Kidney (tissue), 14 donors: ENCODE results near the gene CAPN6. TPM values are rescaled to one million over a fixed set of nuclear protein-coding genes. Genes with fewer than 3 reads are reported as not detected.

ENCODE experiments used
- DNase-seq, 5 donors: peaks; one replicate each; pipeline ENCODE4 v3.0.0-alpha.2; 2013 to 2020
- FAIRE-seq: peaks from 2 replicates; lab custom pipeline; 2012; peaks lifted over from hg19 to GRCh38; lab: Jason Lieb, UNC
- H3K27ac ChIP-seq, 2 donors: one replicate each; pipeline ENCODE4 v1.7.0; 2013; ENCODE audit warnings: low read depth in 2 of 2, low read length in 2 of 2, inconsistent platforms in 1 of 2
- H3K27me3 ChIP-seq: one replicate; pipeline ENCODE4 v1.7.1; 2013; ENCODE audit warnings: low read length, inconsistent platforms; ENCODE audit not compliant: control insufficient read depth, insufficient read depth
- H3K36me3 ChIP-seq, 3 donors: one replicate each; pipeline versions ENCODE4 v1.7.0 to v1.7.1; 2013; ENCODE audit warnings: low read length in 3 of 3, control low read depth in 1 of 3, inconsistent platforms in 1 of 3; ENCODE audit not compliant: insufficient read depth in 3 of 3, control insufficient read depth in 2 of 3
- H3K4me1 ChIP-seq, 3 donors: one replicate each; pipeline versions ENCODE4 v1.7.0 to v1.7.1; 2013; ENCODE audit warnings: low read length in 3 of 3, inconsistent platforms in 1 of 3, low read depth in 1 of 3; ENCODE audit not compliant: control insufficient read depth in 2 of 3, insufficient read depth in 2 of 3
- H3K4me3 ChIP-seq, 3 donors: one replicate each; pipeline versions ENCODE4 v1.7.0 to v1.8.1; 2013; ENCODE audit warnings: low read length in 3 of 3, control low read depth in 1 of 3, inconsistent platforms in 1 of 3
- H3K9ac ChIP-seq, 3 donors: one replicate each; pipeline versions ENCODE4 v1.7.0 to v1.7.1; 2013; ENCODE audit warnings: low read length in 3 of 3, control low read depth in 1 of 3, inconsistent platforms in 1 of 3
- H3K9me3 ChIP-seq, 3 donors: one replicate each; pipeline versions ENCODE4 v1.7.0 to v1.7.1; 2013; ENCODE audit warnings: low read length in 3 of 3, control low read depth in 1 of 3, inconsistent platforms in 1 of 3; ENCODE audit not compliant: control insufficient read depth in 2 of 3, insufficient read depth in 1 of 3
- CTCF ChIP-seq: IDR thresholded peaks from 3 replicates; pipeline ENCODE4 v1.5.1; 2012; ENCODE audit warnings: mild to moderate bottlenecking, moderate library complexity, borderline replicate concordance; ENCODE audit not compliant: insufficient read depth; ENCODE audit errors: extremely low read depth
- intact Hi-C: fragments of 100-400 bp; cut with DNase I; formaldehyde crosslinking; loops from one replicate; pipeline ENCODE4 v1.11.1; 2022
- polyA plus RNA-seq: library from polyadenylated mRNA; stranded (reverse); fragments of 350-450 nt; fragmentation: Illumina TruSeq; extraction: RNeasy Lipid Tissue Mini Kit (QIAGEN cat#74804); gene quantifications from one replicate; pipeline ENCODE4 v1.2.3, GENCODE V29; 2014; ENCODE audit warnings: low read depth, low replicate concordance; ENCODE audit not compliant: insufficient read depth
- total RNA-seq: library from RNA; stranded (reverse); fragmentation: NEBNext Ultra II Directional; extraction: Animal tissue kit (Norgen Biotek cat#: 25700); gene quantifications from one replicate; pipeline ENCODE4 v1.2.1, GENCODE V29; 2021
- donor health status: control.
- donor health status: control.
- donor health status: control.
- donor health status: control.
- donor health status: control.
- donor health status: DM: yes; HTN: yes; CAD: no.
- donor health status: Normal renal cell carcinoma (clear cell type).

CAPN6 gene
- total and polyA plus RNA-seq, 2 donors from 2014 or later, result 5.5 to 25.0 TPM

- Histone ChIP-seq H3K4me3 (no peak overlapping the region), H3K27ac (no peak overlapping the region), H3K9me3 (no peaks in the 10 kb centered on the region), H3K4me1 (no peaks in the 10 kb centered on the region), H3K36me3 (no peaks in the 10 kb centered on the region), H3K27me3 (no peaks in the 10 kb centered on the region), H3K9ac (no peak overlapping the region)
- DNase-seq (no peak), FAIRE-seq (no peak)
- no peak for TF ChIP-seq CTCF
- intact Hi-C loops, result no loop called here
Measured at GRCh38 chrX:111309083-111309482, 38.8 kb upstream of the CAPN6 start.

GRCh38 chrX:111308039-111308438 lies 37.8 kb upstream of the CAPN6 start:
- FAIRE-seq (no peak), DNase-seq (no peak)
- Histone ChIP-seq H3K27ac (no peak overlapping the region), H3K9ac (no peak overlapping the region), H3K4me3 (no peak overlapping the region), H3K4me1 (no peaks in the 10 kb centered on the region), H3K27me3 (no peaks in the 10 kb centered on the region), H3K36me3 (no peaks in the 10 kb centered on the region), H3K9me3 (no peaks in the 10 kb centered on the region)
- TF ChIP-seq CTCF, result no peak
- intact Hi-C loops, result no loop called here

GRCh38 chrX:111302284-111302683 lies 32.0 kb upstream of the CAPN6 start:
- Histone ChIP-seq H3K9ac (no peak overlapping the region), H3K27me3 (no peaks in the 10 kb centered on the region), H3K4me3 (no peak overlapping the region), H3K36me3 (no peaks in the 10 kb centered on the region), H3K9me3 (no peaks in the 10 kb centered on the region), H3K27ac (no peak overlapping the region), H3K4me1 (no peaks in the 10 kb centered on the region)
- intact Hi-C loops, result no loop called here
- no peak for TF ChIP-seq CTCF
- DNase-seq, result no peak
- FAIRE-seq, result no peak

GRCh38 chrX:111288841-111289240 lies 18.6 kb upstream of the CAPN6 start:
- TF ChIP-seq CTCF, result no peak
- H3K4me3 ChIP-seq, result no peak overlapping the region
- H3K9ac ChIP-seq, result no peak overlapping the region
- no peaks in the 10 kb centered on the region for H3K9me3 ChIP-seq
- H3K4me1 ChIP-seq, result no peaks in the 10 kb centered on the region
- DNase-seq (no peak), FAIRE-seq (no peak)
- no peaks in the 10 kb centered on the region for H3K27me3 ChIP-seq
- H3K27ac ChIP-seq, result no peak overlapping the region
- intact Hi-C loops, result no loop called here
- H3K36me3 ChIP-seq, result no peaks in the 10 kb centered on the region
